GM23248 (cell line): ENCODE measurements around the gene SPTBN5. TPM values are rescaled to one million over a fixed set of nuclear protein-coding genes. Genes with fewer than 3 reads are reported as not detected.

ENCODE experiments used
- DNase-seq: peaks from one replicate; pipeline ENCODE4 v3.0.0-alpha.2; 2015
- H2AFZ ChIP-seq: fragments of 200-600 bp; sonication (generic); 2 replicates; pipeline ENCODE4 v1.6.1; 2016; ENCODE audit warnings: antibody characterized with exemption
- H3F3A ChIP-seq: fragments of 200-600 bp; sonication (generic); 2 replicates; pipeline ENCODE4 v1.6.1; 2016; ENCODE audit warnings: mild to moderate bottlenecking, antibody characterized with exemption, mixed run types; ENCODE audit not compliant: insufficient read depth
- H3K27ac ChIP-seq: fragments of 200-600 bp; sonication (generic); 2 replicates; pipeline ENCODE4 v1.5.1; 2016; ENCODE audit warnings: mild to moderate bottlenecking
- H3K27me3 ChIP-seq: fragments of 200-600 bp; sonication (generic); replicated peaks from 2 replicates; pipeline ENCODE4 v1.6.1; 2016; ENCODE audit warnings: mild to moderate bottlenecking; ENCODE audit not compliant: insufficient read depth
- H3K36me3 ChIP-seq: fragments of 200-600 bp; sonication (generic); 2 replicates; pipeline ENCODE4 v1.6.1; 2016; ENCODE audit warnings: low read depth, mild to moderate bottlenecking
- H3K4me1 ChIP-seq: fragments of 200-600 bp; sonication (generic); 2 replicates; pipeline ENCODE4 v1.6.1; 2016; ENCODE audit warnings: mild to moderate bottlenecking; ENCODE audit not compliant: insufficient read depth
- H3K4me2 ChIP-seq: fragments of 200-600 bp; sonication (generic); one replicate; pipeline ENCODE4 v1.6.1; 2016; ENCODE audit warnings: mild to moderate bottlenecking; ENCODE audit not compliant: unreplicated experiment
- H3K4me3 ChIP-seq: fragments of 200-600 bp; sonication (generic); 2 replicates; pipeline ENCODE4 v1.5.1; 2016; ENCODE audit warnings: mild to moderate bottlenecking
- H3K79me2 ChIP-seq: fragments of 200-600 bp; sonication (generic); 2 replicates; pipeline ENCODE4 v1.6.1; 2016; ENCODE audit warnings: mild to moderate bottlenecking; ENCODE audit not compliant: insufficient read depth
- H3K9ac ChIP-seq: fragments of 200-600 bp; sonication (generic); 2 replicates; pipeline ENCODE4 v1.6.1; 2016; ENCODE audit warnings: mild to moderate bottlenecking
- H3K9me2 ChIP-seq: fragments of 200-600 bp; sonication (generic); 2 replicates; pipeline ENCODE4 v1.6.1; 2016; ENCODE audit warnings: mixed run types, mild to moderate bottlenecking, moderate library complexity; ENCODE audit not compliant: insufficient read depth
- H3K9me3 ChIP-seq: fragments of 200-600 bp; sonication (generic); one replicate; pipeline ENCODE4 v1.6.1; 2017; ENCODE audit warnings: low read depth
- H4K20me1 ChIP-seq: fragments of 200-600 bp; sonication (generic); 2 replicates; pipeline ENCODE4 v1.6.0; 2016; ENCODE audit not compliant: insufficient read depth
- EZH2 ChIP-seq: fragments of 200-600 bp; sonication (generic); IDR thresholded peaks from 2 replicates; pipeline ENCODE4 v1.6.1; 2018; ENCODE audit warnings: antibody characterized with exemption, mild to moderate bottlenecking; ENCODE audit not compliant: insufficient read depth, poor library complexity, severe bottlenecking
- EZH2phosphoT487 ChIP-seq: fragments of 200-600 bp; sonication (generic); IDR thresholded peaks from 2 replicates; pipeline ENCODE4 v1.6.1; 2018; ENCODE audit warnings: antibody characterized with exemption, moderate library complexity, mild to moderate bottlenecking, low read depth; ENCODE audit not compliant: insufficient read depth
- WGBS, 2 experiments: methylation state at CpG; one replicate each; pipeline ENCODE4 v1.1.6; 2015 to 2017; ENCODE audit warnings: low lambda C conversion rate in 2 of 2, low coverage in 1 of 2; ENCODE audit errors: missing lambda C conversion rate in 2 of 2; 5-methylcytosine and 5-hydroxymethylcytosine counted together
- in situ Hi-C: fragments of 300-500 bp; cut with MboI; formaldehyde crosslinking; loops from 2 replicates; pipeline ENCODE4 v1.15.0; 2020
- polyA plus RNA-seq: library from polyadenylated mRNA; unstranded; fragments of >200 nt; fragmentation: Nextera tagmentation; extraction: Ambion mirVana; gene quantifications from 2 replicates; pipeline ENCODE4 v1.2.1, GENCODE V29; 2016
- total RNA-seq: library from RNA; depleted of rRNA; stranded (reverse); fragments of >200 nt; shearing (Covaris generic); gene quantifications from 2 replicates; pipeline ENCODE4 v1.2.3, GENCODE V29; 2014

Gene SPTBN5
- total and polyA plus RNA-seq, 2 experiments from 2014 or later, result 0.03 to 0.11 TPM

DNA sequence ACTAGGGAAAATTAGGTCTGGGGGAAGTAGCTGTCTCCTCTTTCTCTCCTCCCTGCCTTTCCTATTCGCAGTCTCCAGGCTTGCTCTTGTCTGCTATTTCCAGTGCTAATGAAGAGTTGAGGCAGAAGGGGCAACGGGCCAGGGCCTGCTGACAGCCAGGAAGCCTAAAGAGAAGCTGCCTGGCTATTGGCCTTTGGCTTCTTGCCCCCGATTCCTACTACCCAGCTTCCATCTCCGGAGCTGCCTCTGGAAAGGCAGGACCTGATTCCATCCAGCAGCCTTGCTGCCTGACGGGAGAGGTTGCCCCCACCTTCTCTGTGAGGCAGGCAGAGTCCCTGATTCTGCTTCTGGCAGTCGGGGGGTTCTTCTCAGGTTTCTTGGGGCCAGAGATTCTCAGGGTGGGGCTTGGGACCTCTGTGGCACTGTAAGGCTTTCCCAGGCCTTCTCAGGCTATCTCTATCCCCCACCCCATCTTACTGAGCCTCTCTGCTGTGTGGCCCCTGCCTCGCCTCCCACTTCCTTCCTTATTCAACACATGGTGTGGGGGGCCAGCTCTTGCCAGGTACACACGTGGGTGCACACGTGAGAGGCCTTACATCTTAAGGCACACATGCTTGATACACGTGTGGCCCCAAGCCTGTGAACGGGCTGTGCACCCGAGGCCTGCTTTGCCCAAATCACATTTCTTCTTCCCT, 84.2 kb downstream of the SPTBN5 start:
- no peak for TF ChIP-seq EZH2phosphoT487
- no peak for TF ChIP-seq EZH2
- Histone ChIP-seq H3K27ac (no peak overlapping the region), H3K9me2 (no peaks in the 10 kb centered on the region), H3K9me3 (no peaks in the 10 kb centered on the region), H3F3A (no peaks in the 10 kb centered on the region), H3K27me3 (no peaks in the 10 kb centered on the region), H4K20me1 (no peaks in the 10 kb centered on the region), H3K4me2 (no peak overlapping the region), H3K9ac (no peak overlapping the region), H3K4me1 (peaks cover 10% of the 10 kb centered on the region), H2AFZ (no peak overlapping the region), H3K4me3 (no peak overlapping the region), H3K79me2 (peaks cover 9% of the 10 kb centered on the region; the same call in 1 of the 2 replicates), H3K36me3 (no peaks in the 10 kb centered on the region)
- in situ Hi-C loops, result no loop called here
- DNase-seq, result no peak
- 51 to 56% methylated on average over 12 of the region's 12 CpGs for WGBS, 2 experiments

DNA sequence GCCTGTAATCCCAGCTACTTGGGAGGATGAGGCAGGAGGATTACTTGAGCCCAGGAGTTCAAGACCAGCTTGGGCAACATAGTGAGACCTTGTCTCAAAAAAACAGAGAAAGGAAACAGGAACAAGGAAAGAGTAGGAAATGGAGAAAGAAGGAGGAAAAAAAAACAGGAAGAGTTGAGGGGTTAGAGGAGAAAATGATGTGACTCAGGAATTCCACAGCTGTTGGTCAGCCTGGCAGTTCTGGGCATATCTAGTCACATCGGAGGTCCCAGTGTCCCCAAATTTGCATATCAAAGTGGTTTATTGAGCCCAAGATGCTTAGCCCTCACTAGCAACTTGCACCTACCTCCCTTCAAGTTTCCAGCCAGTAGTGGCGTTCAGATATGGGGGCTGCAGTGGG, 84.7 kb downstream of the SPTBN5 start:
- Histone ChIP-seq H3K4me2 (peak overlapping the region; percentile 31), H4K20me1 (no peaks in the 10 kb centered on the region), H3K9me3 (no peaks in the 10 kb centered on the region), H3K36me3 (no peaks in the 10 kb centered on the region), H2AFZ (no peak overlapping the region), H3K79me2 (peaks cover 13% of the 10 kb centered on the region; the same call in 1 of the 2 replicates), H3F3A (no peaks in the 10 kb centered on the region), H3K4me1 (peaks cover 10% of the 10 kb centered on the region), H3K9me2 (no peaks in the 10 kb centered on the region), H3K4me3 (no peak overlapping the region), H3K27ac (no peak overlapping the region), H3K9ac (no peak overlapping the region), H3K27me3 (no peaks in the 10 kb centered on the region)
- in situ Hi-C loops, result no loop called here
- DNase-seq, result peak; percentile 63
- no peak for TF ChIP-seq EZH2
- no peak for TF ChIP-seq EZH2phosphoT487
- WGBS, 2 experiments, result 38 to 41% methylated on average over 2 of the region's 2 CpGs

DNA sequence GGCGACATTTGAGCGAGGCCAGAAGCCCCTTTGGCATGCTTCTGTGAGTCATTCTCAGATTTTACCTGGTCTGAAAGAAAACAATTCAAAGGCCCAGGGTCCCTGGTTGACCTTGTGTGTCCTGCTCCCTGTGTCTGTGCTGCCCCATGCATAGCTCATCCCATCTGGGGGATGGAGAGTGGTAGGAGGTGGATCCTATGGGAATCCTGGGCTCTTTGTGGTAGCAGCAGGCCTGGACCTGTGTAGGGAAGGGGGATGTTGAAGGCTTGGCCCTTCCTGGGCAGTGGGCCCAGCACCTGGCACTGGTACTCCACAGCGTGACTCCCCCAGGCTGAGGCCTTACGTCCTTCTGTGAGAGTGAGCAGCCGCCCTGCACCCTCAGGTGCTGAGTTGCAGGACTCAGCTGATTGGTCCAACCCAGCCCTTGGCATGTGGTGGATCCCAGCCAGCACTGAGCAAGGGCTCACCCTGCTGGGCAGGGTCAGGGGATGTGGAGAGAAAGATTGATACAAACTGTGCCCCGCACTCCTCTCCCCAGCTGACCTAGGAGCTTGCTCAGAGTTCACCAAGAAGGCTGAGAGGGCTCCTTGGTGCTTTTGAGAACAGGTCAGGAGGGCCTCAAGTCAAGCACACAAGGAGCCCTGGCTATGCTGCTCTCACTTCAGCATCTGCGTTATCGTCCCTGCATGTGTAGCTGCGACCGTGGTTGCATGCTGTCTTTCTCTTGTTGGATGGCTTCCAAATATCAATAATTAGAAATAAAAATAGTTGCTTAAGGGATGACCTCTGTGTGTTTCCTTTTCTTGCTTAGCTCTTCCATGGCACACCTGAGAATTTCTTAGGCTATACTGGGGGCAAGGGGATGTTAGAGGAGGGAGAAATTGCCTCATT, 87.3 kb downstream of the SPTBN5 start:
- in situ Hi-C loops, result no loop called here
- WGBS, 2 experiments, result 93 to 97% methylated on average over 10 of the region's 10 CpGs
- Histone ChIP-seq H3K4me2 (no peak overlapping the region), H3K4me3 (no peak overlapping the region), H3K9me3 (no peaks in the 10 kb centered on the region), H3K79me2 (peaks cover 25% of the 10 kb centered on the region), H2AFZ (no peak overlapping the region), H4K20me1 (no peaks in the 10 kb centered on the region), H3F3A (peaks cover 10% of the 10 kb centered on the region; the same call in 1 of the 2 replicates), H3K9me2 (no peaks in the 10 kb centered on the region), H3K27ac (no peak overlapping the region), H3K4me1 (peaks cover 19% of the 10 kb centered on the region), H3K9ac (no peak overlapping the region), H3K36me3 (no peaks in the 10 kb centered on the region), H3K27me3 (no peaks in the 10 kb centered on the region)
- TF ChIP-seq EZH2phosphoT487 (no peak), EZH2 (no peak)
- no peak for DNase-seq

DNA sequence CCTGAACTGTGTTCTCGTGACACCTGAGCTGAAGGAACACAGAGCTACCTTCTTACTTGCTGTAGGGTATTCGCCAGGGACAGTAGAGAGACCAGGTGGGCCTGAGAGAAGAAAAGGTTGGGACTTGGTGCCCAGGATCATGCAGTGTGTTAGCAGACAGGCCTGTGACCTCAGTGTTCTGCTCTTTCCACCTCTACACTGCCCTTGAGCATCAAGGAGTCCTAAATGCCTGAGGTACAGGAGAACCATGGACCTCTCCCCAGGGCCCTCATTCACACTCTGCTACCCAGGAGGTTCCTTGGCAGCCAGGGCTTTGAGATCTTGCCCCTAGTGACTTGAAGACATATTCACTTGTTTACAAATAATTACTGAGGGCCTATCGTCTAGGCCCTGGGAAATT, 88.1 kb downstream of the SPTBN5 start:
- WGBS, 2 experiments, result 82% methylated on average over 3 of the region's 3 CpGs
- peaks cover 10% of the 10 kb centered on the region; the same call in 1 of the 2 replicates for H3F3A ChIP-seq
- H3K4me3 ChIP-seq, result no peak overlapping the region
- no peak overlapping the region for H3K9ac ChIP-seq
- H2AFZ ChIP-seq, result no peak overlapping the region
- no peaks in the 10 kb centered on the region for H3K9me3 ChIP-seq
- H3K27me3 ChIP-seq, result no peaks in the 10 kb centered on the region
- in situ Hi-C loops, result no loop called here
- no peak overlapping the region for H3K4me2 ChIP-seq
- no peak for DNase-seq
- H3K9me2 ChIP-seq, result no peaks in the 10 kb centered on the region
- H3K4me1 ChIP-seq, result peaks cover 19% of the 10 kb centered on the region
- H3K27ac ChIP-seq, result no peak overlapping the region
- TF ChIP-seq EZH2, result no peak
- no peak for TF ChIP-seq EZH2phosphoT487
- no peaks in the 10 kb centered on the region for H3K36me3 ChIP-seq
- H4K20me1 ChIP-seq, result no peaks in the 10 kb centered on the region
- H3K79me2 ChIP-seq, result peaks cover 25% of the 10 kb centered on the region
